RWPE1 (cell line): Measurements from ENCODE around the gene PDP2.

Source experiments
- CTCF ChIA-PET: fragments of 350-600 bp; sonication (Branson Sonifier 250); formaldehyde crosslinking; extraction: SDS; loops from one replicate; lab custom pipeline; 2021; lab: Yijun Ruan, JAX
- POLR2A ChIA-PET: fragments of 400-600 bp; formaldehyde crosslinking; extraction: SDS; loops from one replicate; lab custom pipeline; 2020; ENCODE audit warnings: antibody characterized with exemption; ENCODE audit not compliant: low non-redundant PET; lab: Yijun Ruan, JAX
- DNase-seq: peaks from one replicate; pipeline ENCODE4 v3.0.0; 2012; ENCODE audit warnings: low spot score
- H3K27ac ChIP-seq: fragments of 450-650 bp; 2 replicates; pipeline ENCODE4 v1.5.1; 2017
- TF ChIP-seq, protein P1 (sequence below): fragments of 450-650 bp; conservative IDR thresholded peaks from 2 replicates; pipeline ENCODE4 v1.5.1; 2017; ENCODE audit warnings: low read depth, mild to moderate bottlenecking

The PDP2 gene

DNA sequence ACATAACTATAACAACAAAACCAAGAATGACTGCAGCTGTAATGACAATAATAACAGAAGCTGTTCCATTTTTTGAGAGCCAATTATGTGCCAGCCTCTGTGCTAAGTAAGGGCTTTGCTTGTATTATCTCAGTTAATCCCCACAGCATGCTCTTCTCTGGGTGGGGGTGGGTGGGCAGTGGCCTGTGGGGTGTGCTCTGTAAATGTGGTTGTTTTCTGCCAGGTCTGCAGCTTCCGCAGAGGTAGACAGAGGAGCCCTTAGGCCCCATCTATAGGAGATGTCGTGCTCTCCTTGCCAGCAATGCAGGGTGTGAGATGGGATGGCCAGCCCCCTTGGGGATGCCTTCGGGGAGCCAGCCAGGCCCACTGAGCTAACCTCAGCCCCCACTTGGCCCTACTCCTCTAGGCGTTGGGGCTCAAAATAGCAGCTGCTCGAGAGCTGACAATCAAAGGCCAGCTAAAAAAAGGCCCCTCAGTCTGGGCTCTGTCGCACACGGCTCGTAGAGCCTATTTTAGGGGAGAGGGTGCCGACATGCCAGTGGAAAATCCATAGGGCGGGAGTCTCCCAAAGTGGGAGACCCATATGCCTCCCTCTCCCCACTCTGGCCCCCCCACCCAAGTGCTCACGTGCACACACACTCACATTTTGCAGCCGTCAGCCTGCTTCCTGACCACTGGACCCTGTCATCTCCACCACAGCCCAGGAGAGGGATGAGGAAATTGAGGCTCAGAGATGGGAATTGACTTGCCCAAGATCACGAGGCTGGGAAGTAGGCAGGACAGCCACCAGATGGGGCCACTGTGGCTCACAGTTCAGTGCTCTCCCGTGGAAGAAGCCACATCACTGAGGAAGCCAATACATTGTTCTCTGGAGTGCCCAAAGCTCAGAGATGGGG lies 22.6 kb downstream of the PDP2 start:
- ChIA-PET POLR2A (no interaction called here), CTCF (interaction anchor here (2.8 kb wide), 1 partner anchor 8 kb away, joined by 23 read pairs; no protein-coding TSS in a partner anchor)
- no peak overlapping the region for H3K27ac ChIP-seq
- DNase-seq: no peak
- TF ChIP-seq, protein P1, sequence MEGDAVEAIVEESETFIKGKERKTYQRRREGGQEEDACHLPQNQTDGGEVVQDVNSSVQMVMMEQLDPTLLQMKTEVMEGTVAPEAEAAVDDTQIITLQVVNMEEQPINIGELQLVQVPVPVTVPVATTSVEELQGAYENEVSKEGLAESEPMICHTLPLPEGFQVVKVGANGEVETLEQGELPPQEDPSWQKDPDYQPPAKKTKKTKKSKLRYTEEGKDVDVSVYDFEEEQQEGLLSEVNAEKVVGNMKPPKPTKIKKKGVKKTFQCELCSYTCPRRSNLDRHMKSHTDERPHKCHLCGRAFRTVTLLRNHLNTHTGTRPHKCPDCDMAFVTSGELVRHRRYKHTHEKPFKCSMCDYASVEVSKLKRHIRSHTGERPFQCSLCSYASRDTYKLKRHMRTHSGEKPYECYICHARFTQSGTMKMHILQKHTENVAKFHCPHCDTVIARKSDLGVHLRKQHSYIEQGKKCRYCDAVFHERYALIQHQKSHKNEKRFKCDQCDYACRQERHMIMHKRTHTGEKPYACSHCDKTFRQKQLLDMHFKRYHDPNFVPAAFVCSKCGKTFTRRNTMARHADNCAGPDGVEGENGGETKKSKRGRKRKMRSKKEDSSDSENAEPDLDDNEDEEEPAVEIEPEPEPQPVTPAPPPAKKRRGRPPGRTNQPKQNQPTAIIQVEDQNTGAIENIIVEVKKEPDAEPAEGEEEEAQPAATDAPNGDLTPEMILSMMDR: no peak

DNA sequence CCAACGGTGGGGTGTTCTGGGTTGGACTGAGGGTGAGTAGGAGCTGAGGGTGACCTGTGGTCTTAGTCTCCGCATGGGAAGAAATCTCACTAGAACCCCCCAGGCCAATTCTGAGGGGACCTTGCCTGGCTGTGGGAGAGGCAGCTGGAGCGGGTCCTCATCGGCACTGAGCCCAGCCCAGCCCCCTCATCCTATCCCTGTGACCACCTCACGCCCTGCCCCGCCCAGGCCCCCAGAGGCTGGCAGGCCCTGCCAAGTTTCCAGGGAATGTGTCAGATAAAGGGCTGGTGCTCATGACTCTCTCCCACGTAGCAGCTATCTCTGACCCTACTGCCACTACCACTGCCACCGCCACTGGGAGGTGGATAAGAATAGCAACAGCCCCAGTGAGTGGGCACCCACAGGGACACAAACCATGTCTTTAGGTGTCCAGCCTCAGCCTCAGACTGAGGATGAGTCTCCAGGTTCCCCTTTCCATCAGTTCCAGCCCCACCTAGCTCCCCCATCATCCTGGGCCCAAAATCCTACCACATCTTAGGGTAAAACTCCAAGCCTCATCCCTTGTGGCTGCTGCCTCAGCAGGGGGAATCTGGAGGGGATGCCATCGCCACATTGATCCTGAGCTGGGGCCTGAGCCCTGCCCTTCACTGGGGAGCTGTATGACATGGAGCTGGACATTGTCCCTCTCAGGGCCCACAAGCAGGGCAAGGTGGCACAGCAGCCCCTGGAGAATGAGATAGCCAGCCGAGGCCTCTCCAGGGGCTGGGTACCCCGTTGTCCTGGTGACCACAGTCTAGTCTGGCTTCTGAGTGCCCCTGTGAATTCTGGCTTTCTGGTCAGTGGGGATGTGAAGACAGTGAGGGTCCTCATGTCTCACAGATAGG lies 23.5 kb downstream of the PDP2 start:
- POLR2A ChIA-PET: no interaction called here
- CTCF ChIA-PET: interaction anchor here (2.8 kb wide), 1 partner anchor 9 kb away, joined by 23 read pairs; no protein-coding TSS in a partner anchor
- TF ChIP-seq, protein P1: no peak
- DNase-seq: no peak
- H3K27ac ChIP-seq: no peak overlapping the region

DNA sequence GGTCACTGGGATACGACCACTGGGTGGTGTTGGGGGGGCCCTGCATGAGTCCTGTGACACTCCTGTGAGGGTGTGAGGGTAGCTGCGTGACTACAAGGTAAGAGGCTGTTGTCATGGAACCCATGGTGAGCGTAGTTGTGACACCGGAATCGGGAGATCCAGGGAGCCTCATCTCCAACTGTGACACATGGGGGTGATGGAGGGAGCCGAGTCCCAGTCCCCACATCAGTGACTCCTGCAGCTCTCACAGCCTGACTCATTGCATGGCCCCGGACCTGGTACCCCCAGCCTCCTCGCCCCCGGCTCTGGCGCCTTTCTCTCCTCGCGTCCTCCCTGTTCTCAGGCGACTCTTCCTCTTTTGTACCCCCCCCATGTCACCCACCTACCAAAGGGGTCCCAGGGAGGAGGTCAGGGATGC lies 24.1 kb downstream of the PDP2 start:
- TF ChIP-seq, protein P1: no peak
- ChIA-PET POLR2A (no interaction called here), CTCF (interaction anchor here (2.8 kb wide), 1 partner anchor 9 kb away, joined by 23 read pairs; no protein-coding TSS in a partner anchor)
- DNase-seq: no peak
- H3K27ac ChIP-seq: no peak overlapping the region

DNA sequence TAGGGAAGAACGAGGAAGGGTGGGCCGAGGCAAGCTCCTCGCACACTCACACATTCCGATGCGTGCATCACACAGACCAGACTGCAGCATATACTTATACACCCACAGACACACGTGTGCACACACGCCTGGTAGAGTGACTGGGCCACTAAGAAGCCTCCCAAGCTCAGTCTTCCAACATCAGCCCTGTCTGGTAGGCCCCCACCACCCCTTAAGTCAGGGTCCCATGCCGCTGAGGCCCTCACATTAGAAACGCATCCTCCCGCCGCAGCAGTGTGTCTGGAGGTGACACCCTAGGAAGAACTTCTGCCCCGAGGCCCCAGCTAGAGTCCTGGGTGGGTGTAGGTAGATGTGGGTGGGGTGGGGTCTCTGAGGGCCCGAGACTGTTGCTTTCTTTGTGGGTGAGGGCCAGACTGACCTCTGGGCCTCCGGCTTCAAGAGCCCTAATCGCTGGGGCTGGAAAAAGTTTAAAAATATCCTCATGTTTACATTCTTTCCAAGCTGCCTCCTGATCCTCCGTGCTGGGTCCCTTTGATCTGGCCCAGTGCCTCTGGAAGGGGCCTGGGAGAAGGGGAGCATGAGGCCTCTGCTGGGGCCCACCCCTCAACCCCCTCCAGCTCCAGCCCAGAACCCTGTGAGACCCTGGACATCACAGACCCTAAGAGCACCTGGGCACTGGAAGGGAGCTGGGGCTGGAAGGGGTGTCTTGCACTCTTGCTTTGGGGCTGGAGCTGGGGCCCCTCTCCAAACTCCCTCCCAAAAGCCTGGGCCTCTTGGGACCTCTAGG lies 24.7 kb downstream of the PDP2 start:
- 0 out of 2 replicates have a peak overlapping the region, but pooled peaks have one; percentile 5 for H3K27ac ChIP-seq
- TF ChIP-seq, protein P1: no peak
- CTCF ChIA-PET: interaction anchor here (2.8 kb wide), 1 partner anchor 10 kb away, joined by 23 read pairs; no protein-coding TSS in a partner anchor
- no peak for DNase-seq
- POLR2A ChIA-PET: no interaction called here

DNA sequence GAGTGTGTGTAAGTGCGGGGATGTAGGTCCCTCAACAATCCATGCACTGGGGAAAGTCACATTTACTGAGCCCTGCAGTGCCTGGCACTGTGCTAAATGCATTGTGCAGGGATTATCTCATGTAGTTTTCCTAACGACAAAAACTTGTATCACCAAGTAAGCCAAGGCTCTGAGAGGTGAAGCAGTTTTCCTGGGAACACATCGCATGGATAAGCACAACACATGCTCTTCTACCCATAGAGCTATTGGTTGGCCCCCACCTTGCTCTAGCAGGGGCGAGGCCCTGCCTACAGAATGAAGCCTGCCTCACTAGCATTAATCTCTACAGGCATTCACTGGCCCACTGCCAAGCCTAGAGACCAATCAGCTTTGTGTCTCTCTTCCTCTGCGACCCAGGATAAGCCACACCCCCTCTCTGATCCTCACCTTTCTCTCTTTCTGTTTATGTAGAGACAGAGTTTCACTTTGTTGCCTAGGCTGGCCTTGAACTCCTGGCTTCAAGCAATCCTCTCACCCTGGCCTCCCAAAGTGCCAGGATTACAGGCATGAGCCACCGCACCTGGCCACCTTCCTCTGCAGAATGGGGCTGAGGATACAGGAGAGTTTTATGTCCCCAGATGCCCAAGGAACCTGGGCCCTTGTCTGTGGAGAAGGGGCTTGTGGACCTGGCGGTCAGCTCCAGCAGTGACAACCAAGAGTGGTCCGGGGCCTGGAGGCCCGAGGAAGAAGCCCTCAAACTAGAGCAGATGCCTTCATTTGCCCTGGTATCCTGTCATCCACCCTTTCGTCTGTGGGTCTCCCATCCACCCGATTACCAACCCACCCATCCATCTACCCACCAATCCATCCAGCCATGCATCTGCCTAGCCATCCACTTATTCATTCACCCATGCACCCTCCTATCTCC lies 25.6 kb downstream of the PDP2 start:
- ChIA-PET POLR2A (no interaction called here), CTCF (interaction anchor here (2.8 kb wide), 1 partner anchor 11 kb away, joined by 23 read pairs; no protein-coding TSS in a partner anchor)
- peak; percentile 64 for DNase-seq
- no peak overlapping the region for H3K27ac ChIP-seq
- TF ChIP-seq, protein P1: no peak
